Peyer's patch (tissue), 4 donors: ENCODE measurements around the gene VBP1.

ENCODE experiments used
- POLR2A ChIP-seq, 2 donors: fragments of 450-650 bp; IDR thresholded peaks; one replicate each; pipeline ENCODE4 v1.5.1; 2017; ENCODE audit warnings: antibody characterized with exemption in 2 of 2, mild to moderate bottlenecking in 2 of 2, moderate library complexity in 2 of 2
- TF ChIP-seq, protein P1 (sequence below), 6 experiments: fragments of 450-650 bp in 4 of 6; fragments of 200-600 bp in 2 of 6; sonication (generic) in 1 of 6; IDR thresholded peaks; one replicate each; pipeline ENCODE4 v1.5.1; 2017 to 2019; ENCODE audit warnings: antibody characterized with exemption in 6 of 6, mild to moderate bottlenecking in 3 of 6, moderate library complexity in 1 of 6

GRCh38 chrX:155266439-155266838 lies 50.2 kb downstream of the VBP1 start:
- TF ChIP-seq, protein P1, sequence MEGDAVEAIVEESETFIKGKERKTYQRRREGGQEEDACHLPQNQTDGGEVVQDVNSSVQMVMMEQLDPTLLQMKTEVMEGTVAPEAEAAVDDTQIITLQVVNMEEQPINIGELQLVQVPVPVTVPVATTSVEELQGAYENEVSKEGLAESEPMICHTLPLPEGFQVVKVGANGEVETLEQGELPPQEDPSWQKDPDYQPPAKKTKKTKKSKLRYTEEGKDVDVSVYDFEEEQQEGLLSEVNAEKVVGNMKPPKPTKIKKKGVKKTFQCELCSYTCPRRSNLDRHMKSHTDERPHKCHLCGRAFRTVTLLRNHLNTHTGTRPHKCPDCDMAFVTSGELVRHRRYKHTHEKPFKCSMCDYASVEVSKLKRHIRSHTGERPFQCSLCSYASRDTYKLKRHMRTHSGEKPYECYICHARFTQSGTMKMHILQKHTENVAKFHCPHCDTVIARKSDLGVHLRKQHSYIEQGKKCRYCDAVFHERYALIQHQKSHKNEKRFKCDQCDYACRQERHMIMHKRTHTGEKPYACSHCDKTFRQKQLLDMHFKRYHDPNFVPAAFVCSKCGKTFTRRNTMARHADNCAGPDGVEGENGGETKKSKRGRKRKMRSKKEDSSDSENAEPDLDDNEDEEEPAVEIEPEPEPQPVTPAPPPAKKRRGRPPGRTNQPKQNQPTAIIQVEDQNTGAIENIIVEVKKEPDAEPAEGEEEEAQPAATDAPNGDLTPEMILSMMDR (IDR thresholded peaks at IDR 0.05), result no peak
- no peak for TF ChIP-seq POLR2A (IDR thresholded peaks at IDR 0.05)
